ENCODE data around the gene TTC33.
"Not testable (repeated sequence)": the region's sequence is repeated elsewhere in the genome, so short reads cannot be mapped to it uniquely, and the experiment has no call there.

The TTC33 gene

DNA sequence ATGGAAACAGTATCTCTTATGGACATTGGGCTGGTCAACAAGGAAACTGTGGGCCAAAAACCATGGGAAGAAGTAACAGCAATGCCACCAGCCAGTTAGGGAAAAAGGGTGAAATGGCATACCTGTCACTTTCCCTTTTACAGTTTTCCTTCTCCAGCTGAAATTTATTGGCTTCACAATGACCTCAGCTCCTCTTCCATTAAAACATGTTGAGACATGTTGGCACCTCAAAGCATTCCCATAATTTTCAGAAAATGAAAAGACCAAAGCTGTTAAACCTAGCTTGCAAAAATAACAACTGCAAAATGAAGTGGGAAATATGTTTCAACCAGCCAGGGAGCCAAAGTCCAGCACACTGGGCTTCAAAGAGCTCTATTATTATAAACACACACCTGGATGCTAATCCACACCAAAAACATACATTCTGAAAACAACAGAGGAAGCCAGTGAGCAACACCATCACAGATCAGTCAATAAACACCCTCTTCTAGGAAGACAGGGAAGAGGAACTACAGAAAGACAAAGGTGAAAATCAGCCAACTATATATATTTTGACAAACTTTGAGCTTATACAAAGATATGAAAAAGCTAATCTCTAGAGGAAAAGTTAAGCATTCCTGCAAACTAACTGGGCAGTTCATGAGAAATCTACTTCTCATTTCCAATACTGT is 154.4 kb downstream of the TTC33 start:
- DNase-seq: no peak

DNA sequence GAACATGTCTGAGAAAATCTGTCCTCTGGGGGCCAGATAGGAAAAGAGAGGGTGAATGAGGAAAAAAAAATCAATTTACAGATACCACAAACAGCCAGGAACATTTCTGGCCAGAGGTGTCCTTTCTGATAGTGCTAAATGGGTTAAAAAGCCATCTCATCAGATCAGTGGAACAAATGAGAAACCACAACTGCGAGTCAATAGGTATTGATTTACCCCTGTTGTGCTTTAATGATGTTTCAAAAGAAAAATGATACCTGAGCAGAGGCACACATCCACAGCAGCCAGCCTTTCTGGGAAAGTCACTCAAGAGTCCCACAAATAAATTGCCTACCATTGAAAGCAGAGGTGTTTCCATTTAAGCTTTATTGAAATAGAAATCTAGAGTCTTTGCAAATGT is 155.4 kb downstream of the TTC33 start:
- no peak for DNase-seq

DNA sequence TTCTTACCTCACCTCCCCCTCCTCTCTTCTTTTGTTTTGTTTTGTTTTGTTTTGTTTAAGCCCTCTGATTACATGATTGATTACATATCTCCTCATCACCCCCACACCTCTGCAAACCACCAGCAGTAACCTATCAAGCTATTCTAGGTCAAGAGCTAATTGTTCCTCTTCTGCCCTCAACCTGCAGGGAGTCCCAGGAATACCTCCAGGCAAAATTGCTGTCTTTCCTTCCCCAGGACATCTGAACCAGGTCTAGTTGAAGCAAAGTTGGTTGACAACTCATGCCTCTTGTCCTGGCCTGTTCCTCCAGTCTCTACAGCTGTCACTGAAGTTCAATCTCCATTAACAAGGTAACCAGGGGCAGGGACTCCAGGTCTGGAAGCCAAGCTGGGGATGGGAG is 156.1 kb downstream of the TTC33 start:
- no peak for DNase-seq

DNA sequence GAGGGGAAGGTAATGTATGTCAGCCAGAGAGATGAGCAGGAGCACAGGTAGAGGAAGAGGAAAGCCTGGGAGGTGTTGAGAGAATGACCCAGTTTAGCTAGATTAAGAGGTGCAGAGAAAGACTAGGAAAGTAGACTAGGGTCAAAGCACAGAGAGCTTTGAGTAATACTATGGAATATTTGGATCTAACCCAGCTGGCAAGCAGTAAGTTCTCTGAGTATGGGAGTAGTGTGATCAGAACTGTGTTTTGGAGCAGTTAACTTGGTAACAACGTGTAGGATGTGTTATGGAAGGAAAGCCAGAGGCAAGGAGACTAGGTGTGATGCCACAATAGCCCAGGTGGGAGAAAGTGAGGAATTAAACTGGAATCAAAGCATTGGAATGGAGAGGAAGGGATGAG is 160.9 kb downstream of the TTC33 start:
- no peak for DNase-seq

DNA sequence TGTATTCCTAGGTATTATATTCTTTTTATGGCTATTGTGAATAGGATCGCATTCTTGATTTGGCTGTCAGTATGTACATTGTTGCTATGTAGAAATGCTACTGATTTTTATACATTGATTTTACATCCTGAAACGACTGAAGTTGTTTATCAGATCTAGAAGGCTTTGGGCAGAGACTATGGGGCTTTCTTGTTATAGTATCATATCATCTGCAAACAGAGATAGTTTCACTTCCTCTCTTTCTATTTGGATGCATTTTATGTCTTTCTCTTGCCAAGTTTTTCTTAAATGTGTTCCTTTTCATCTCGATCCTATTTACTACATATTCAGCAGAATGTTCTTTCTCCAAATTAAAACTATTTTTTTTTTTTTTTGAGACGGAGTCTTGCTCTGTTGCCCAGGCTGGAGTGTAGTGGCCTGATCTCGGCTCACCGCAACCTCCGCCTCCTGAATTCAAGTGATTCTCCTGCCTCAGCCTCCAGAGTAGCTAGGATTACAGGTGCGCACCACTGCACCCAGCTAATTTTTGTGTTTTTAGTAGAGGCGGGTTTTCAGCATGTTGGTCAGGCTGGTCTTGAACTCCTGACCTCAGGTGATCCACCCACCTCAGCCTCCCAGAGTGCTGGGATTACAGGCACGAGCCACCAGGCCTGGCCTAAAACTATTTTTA is 163.9 kb downstream of the TTC33 start:
- not testable (repeated sequence) for DNase-seq

DNA sequence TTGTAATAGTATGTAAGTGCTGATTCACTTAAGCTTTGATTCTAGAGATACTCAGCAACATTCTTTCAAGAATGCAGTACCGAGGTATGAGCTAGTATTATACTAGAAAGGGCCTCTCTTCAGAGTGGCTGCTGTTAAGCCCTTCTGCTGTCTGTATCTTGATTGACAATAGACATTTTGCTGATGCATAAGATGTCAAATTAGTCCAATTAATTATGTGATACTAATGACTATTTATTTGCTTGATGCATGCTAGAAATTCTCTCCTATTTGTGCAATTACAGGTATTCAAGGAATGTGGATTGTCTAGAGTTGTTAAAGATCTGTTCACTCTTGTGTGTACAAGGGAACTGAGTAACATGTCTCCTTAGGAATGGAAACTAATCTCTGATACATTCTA is 168.4 kb downstream of the TTC33 start:
- DNase-seq: no peak

DNA sequence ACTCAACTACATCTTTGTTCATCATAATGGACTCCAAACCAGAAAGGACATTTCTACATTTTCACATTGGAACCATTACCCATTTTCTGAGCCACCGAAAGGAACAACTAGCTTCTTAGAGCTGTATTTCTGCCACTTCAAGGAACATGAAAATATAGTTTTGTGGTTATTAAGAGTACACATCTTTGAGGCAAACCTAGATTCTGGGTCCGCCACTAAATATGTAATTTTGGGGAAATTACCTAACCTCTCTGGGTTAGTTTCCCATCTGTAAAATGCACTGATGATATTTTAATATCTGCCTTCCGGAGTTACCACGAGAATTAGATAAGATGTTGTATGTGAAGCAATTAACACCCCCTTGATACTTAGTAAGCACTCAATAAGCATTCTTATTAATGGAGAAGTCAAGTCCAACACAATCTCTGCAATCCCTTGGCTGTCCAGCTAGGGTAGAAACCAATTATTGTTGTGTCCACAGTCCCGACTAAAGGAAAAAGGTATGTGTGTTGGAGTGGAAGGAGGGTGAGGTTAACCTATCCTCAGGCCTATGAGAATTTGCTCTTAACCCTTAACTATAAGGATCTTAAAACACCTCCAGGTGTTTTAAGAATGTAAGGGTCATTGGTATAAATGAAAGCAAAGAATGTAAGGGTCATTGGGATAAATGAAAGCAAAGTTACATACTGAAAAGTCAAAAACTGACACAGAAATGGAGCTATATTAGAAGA is 170.1 kb downstream of the TTC33 start:
- no peak for DNase-seq

DNA sequence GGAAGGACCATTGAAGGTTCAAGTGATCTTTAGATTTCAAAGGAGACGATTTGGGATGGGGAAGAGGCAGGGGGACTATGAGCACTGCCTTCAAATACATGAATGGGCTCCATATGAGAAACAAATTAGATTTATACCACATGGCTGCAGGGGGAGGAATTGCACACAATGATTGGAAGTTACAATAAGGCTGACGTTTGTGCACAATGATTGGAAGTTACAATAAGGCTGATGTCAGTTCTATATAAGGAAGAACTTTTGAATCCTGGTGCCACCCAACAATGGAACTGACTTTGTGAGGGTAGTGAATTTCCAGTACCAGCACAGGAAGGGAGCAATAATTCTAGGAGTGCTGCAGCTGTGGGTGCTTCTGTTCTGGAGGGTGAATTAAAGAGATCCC is 171.7 kb downstream of the TTC33 start:
- DNase-seq: no peak

DNA sequence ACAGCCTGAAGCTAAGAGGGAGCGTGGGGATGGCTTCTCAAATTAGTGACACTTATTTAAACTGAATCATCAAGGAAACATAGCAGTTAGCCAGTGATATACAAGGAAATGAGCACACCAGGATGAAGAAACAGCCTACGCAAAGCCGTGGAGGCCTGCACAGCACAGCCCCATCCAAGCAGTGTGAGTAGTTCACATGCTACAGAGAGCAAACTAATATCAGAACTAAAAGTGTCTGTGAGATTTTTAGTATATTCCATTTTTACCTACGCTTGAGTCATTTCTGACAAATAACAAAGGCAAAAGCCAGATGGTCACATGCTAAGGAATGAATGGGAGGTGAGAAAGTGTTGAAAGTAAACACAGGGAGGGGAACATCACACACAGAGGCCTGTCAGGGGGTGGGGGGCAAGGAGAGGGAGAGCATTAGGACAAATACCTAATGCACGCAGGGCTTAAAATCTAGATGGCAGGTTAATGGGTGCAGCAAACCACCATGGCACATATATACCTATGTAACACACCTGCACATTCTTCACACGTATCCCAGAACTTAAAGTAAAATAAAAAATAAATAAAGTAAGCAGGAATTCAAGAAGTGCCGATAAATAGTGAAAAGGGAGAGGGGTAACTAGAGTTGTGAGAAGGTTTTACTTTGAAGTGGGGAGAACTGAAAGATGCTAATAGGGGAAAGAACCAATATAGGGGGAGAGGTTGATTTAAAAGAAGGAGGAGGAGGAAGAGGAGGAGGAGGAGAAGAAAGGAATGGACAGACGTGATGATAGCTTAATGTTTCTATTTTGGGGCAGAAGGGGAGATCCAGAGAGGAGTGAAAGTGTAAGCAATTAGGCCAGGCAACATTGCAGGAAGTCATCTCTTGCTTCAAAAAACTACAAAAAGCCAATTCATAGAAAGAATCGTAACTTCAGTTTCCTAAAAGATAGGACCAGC is 177.0 kb downstream of the TTC33 start:
- DNase-seq: no peak

DNA sequence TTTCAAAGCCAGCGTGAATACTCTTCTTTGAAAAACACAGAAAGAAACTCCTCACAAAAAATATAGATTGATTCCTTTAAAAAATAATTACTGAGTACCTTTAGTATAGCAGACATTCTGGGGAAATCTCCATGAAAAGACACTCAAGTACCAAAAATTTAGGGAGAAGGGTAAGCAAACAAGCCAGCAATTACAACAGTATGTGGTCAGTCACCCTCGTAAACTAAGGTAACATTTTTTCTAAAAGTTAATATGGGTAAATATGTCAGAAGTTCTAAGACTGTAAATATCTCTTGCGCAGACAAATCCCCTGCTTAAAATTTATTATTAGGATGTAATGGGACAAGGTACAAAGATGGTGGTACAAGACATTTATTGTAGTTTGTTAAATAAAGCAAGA is 178.0 kb downstream of the TTC33 start:
- no peak for DNase-seq

DNA sequence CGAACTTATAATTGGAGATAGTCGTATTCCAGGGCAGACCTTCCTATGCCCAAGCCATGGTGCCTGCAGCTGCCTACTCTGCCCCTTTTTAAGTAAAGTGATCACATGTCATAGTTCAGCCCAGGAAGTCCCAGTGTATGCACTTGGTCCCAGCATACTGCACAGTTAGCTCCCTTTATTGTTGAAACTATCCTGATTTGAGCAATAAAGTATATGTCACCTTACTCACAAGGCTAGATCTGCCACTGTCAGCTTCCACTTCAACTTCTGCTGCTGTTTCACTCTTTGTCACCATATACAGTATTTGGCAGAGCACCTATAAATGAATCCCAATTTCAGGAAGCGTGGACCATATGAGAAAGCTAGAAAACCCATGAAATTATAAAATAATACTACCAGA is 179.8 kb downstream of the TTC33 start:
- DNase-seq: no peak

DNA sequence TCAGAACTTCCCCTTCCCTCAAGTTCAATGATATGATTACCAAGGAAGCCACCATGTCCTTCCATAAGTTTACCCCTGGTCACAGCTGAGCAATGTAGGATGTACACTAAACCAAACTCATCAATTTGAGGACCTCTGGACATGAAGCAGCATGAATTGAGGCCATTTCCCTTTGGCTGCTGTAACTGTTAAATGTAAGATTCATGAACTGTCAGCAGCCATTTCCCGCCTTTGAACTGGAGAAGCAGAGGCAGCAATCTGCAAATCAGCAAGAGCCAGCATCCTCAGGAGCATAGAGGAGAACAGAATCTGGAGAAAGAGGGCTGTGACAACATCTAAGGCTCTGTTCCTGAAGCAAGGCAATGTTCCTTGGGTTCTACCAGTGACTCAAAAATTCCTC is 180.3 kb downstream of the TTC33 start:
- no peak for DNase-seq

DNA sequence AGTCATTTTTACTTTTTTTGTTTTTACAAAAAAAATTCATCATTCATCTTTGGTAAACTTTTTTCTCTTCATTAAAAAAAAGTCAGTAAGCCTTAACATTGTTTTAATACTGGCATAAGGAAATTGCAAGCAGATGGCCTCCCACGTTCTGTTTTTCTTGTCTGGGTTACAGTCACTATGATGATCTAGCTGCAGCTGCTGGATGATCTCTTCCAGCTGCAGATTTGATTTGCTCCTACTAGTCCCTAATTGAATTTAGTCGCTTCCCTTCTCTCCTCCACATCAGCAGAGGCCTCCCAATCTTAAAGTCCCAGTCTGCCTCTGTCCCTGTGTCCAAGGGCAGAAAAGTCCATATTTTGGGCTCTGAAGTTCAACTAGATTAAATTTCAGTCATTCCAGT is 182.8 kb downstream of the TTC33 start:
- DNase-seq: no peak

DNA sequence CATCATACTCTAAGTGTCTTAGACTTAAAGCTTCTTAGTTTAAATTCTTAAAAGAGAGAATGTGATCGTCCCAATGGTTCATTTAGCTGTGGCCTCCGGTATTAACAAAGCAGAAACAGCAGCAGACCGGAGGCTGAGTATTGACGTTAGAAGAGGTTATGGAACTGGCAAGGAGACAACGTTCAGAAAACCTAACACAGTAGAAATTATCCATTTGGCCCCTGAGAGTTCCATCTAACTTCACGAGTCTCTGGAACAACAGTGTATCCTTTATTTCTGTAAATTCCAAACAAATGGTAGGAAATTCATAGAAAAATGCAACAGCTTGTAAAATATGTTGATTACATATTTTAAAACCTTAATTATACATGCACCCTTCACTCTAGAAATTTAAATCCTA is 183.4 kb downstream of the TTC33 start:
- no peak for DNase-seq

DNA sequence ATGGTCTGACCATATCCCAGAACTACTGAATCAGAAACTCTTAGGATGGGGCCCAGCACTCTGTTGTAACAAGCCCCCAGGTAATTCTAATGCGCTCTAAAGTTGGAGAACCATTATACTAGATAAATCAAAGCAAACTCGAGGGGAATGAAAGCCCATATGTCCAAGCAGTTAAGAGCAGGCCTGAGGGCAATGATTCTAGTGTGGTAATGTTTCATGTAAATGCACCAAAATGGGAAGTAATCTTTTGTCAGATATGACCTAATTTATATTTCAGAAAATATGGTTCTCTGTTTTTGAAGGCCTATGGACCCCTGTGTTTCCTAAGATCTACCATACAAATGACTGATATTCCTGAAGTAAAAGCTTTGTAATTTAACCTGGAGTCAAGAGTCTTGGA is 184.0 kb downstream of the TTC33 start:
- no peak for DNase-seq

DNA sequence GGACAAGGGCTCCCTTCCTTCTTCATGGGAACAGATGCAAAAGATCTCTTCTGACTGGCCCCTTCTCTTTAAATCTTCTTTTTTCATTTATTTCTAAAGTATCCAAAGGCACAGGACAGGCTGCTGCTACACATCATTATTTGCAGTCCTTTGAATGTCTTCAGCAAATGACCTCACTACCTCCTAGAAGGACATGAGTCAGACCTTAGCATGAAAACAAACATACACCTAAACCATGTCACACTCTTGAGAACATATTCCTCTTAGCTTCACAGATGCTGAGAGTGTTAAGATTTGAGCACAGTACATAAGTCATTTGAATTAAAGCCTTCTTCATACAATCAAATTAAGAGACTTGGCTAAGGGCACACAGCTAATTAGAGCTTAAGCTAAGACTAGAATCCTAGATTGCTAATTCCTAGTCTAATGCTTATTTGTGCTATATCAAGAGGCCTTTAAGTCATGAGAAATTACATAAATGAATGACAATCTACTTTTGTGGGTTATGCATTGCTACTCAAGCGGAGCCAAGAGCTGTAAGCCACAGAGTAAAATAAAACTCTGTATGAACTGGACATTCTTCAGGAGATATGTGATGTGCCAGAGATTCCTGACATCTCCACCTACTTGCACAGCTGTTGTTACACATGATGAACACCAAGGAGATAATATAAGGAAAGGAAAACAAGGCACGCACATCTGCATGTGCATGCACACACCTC is 185.2 kb downstream of the TTC33 start:
- DNase-seq: no peak

DNA sequence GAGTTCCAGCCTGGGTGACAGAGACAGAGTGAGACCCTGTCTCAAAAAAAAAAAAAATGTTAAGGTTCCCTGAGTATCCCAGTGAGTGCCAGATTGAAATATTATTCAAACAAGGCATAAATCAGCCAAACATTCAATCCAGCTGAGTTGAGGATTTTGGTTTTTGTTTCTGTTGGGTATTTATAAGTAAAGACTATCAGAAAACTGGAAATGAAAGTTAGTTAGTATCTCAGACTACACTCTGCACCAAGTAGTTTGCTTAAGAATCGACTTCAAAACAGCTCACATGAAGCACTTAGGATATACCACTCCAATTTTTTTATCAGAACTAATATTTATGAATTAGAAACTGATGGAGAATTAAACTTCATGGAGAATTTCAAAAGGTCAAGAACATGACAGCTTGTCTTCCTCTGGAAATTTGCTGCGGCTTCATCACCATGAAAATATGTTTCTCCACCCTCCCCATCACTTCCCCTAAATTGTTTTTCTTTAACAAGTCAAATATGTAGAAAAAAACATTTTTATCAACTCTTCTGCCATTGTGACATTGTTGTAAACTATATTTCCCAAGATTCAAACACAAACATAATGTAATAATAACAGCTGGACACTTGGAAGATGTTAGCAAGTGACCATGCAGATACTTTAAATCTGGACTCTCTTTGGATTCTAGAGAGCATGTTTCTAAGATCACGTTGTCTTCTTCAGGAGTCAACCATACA is 186.1 kb downstream of the TTC33 start:
- DNase-seq: no peak

DNA sequence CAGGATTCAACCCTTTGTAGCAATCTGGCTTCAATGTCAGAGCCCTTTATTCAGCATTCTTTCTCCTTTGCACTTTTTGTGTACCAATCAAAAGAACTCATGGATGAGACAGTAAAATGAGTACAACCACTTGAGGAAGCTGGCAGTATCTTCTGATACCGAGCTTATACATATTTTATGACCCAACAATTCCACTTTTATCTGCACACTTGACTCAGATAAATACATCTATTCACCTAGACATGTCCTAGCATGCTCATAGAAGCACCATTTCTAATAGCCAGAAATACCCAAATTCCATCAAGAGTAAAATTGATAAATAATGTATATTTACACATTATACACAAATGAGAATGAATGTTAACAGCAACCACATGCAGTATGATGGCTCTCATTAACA is 187.2 kb downstream of the TTC33 start:
- no peak for DNase-seq

DNA sequence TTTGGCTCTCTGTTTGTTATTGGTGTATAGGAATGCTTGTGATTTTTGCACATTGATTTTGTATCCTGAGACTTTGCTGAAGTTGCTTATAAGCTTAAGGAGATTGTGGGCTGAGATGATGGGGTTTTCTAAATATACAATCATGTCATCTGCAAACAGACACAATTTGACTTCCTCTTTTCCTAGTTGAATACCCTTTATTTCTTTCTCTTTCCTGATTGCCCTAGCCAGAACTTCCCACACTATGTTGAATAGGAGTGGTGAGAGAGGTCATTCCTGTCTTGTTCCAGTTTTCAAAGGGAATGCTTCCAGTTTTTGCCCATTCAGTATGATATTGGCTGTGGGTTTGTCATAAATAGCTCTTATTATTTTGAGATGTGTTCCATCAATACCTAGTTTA is 192.6 kb downstream of the TTC33 start:
- DNase-seq: not testable (repeated sequence)

DNA sequence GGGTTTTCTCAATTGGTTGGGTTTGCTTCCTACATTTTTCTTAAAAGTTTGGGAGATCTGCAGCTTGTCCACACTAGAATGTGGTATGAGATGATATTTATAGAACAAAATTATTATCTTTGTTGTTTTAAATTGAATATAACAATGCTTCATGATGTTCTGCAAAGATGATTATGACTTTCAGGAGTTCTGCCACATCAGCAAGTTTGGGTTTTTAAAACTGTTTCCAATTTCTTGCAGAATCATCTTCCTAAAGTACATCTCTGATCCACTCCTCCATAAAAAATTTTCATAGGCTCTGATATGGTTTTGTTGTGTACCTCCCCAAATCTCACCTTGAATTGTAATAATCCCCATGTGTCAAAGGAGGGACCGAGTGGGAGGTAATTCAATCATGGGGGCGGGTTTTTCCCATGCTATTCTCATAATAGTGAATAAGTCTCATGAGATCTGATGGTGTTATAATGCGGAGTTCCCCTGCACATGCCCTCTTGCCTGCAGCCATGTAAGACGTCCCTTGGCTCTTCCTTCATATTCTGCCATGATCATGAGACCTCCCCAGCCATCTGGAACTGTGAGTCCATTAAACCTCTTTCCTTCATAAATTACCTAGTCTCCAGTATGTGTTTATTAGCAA is 195.2 kb downstream of the TTC33 start:
- DNase-seq: no peak

DNA sequence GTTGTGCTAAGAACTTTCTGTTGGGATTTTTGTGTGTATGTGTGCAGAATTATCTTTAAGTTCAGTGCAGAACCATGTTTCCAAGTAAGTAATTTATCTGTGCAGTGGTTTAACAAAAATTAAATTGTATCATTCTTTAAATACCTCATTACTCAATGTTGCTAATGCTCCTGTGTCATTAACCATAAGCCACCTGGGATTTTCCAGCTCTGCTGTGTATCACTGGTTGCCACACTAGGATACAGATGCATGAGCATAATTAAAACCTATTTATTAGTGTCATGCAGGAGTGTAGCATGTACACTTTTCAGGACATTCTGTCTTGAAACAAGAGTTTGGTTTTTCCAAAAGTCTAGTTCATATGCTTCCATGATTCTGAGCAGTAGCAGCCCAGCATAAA is 196.5 kb downstream of the TTC33 start:
- no peak for DNase-seq

All from NCI-H1930 (cell line).